HepG2 (cell line): ENCODE data around the gene REM2. TPM values are rescaled to one million over a fixed set of nuclear protein-coding genes. Genes with fewer than 3 reads are reported as not detected.

Source experiments
- BHLHE40 ChIP-seq: IDR thresholded peaks from 2 replicates; pipeline ENCODE4 v1.6.1; 2011; ENCODE audit warnings: low read length, improper control_type of control experiment
- FOXM1 ChIP-seq: sonication (generic); formaldehyde crosslinking; IDR thresholded peaks from 2 replicates; pipeline ENCODE4 v1.5.0; 2020; ENCODE audit warnings: missing genetic modification reagents
- HOXA7 ChIP-seq: sonication (generic); formaldehyde crosslinking; IDR thresholded peaks from 2 replicates; pipeline ENCODE4 v1.8.1; 2022; ENCODE audit warnings: mild to moderate bottlenecking, missing genetic modification reagents, moderate library complexity
- IRF9 ChIP-seq: sonication (generic); formaldehyde crosslinking; IDR thresholded peaks from 2 replicates; pipeline ENCODE4 v1.8.0; 2022; ENCODE audit warnings: missing genetic modification reagents, mild to moderate bottlenecking, borderline replicate concordance
- KLF12 ChIP-seq: sonication (generic); formaldehyde crosslinking; IDR thresholded peaks from 2 replicates; pipeline ENCODE4 v1.4.0; 2020; ENCODE audit warnings: missing genetic modification reagents, borderline replicate concordance
- KMT2B ChIP-seq: IDR thresholded peaks from 2 replicates; pipeline ENCODE4 v1.6.1; 2016; ENCODE audit warnings: missing genetic modification reagents, missing compliant biosample characterization
- MAFK ChIP-seq, 2 experiments: IDR thresholded peaks in 1 of 2; conservative IDR thresholded peaks in 1 of 2; 2 replicates each; pipeline ENCODE4 v1.6.1; 2011; ENCODE audit warnings: improper control_type of control experiment in 2 of 2, low read length in 2 of 2
- NCOA5 ChIP-seq: sonication (generic); formaldehyde crosslinking; IDR thresholded peaks from 2 replicates; pipeline ENCODE4 v1.4.0; 2020; ENCODE audit warnings: missing genetic modification reagents
- NFKB2 ChIP-seq: sonication (generic); formaldehyde crosslinking; IDR thresholded peaks from 2 replicates; pipeline ENCODE4 v1.4.0; 2020; ENCODE audit warnings: missing genetic modification reagents, borderline replicate concordance
- SIN3B ChIP-seq: fragments of 150-350 bp; IDR thresholded peaks from 2 replicates; pipeline ENCODE4 v1.6.1; 2014; ENCODE audit warnings: low read length
- SMARCC2 ChIP-seq: fragments of 450-650 bp; IDR thresholded peaks from 2 replicates; pipeline ENCODE4 v1.6.1; 2017; ENCODE audit warnings: antibody characterized with exemption, mild to moderate bottlenecking
- TBL1XR1 ChIP-seq: fragments of 150-350 bp; IDR thresholded peaks from 2 replicates; pipeline ENCODE4 v1.6.1; 2014; ENCODE audit warnings: borderline replicate concordance, low read length; ENCODE audit not compliant: partially characterized antibody
- ZBTB46 ChIP-seq: sonication (generic); formaldehyde crosslinking; IDR thresholded peaks from 2 replicates; pipeline ENCODE4 v1.4.0; 2020; ENCODE audit warnings: mild to moderate bottlenecking, missing genetic modification reagents, borderline replicate concordance
- ZFAT ChIP-seq: sonication (generic); formaldehyde crosslinking; conservative IDR thresholded peaks from 2 replicates; pipeline ENCODE4 v1.8.1; 2023; ENCODE audit warnings: missing genetic modification reagents, inconsistent platforms
- ZNF292 ChIP-seq: sonication (generic); formaldehyde crosslinking; IDR thresholded peaks from 2 replicates; pipeline ENCODE4 v1.8.1; 2022; ENCODE audit warnings: mild to moderate bottlenecking, low read depth, missing genetic modification reagents, borderline replicate concordance
- ZNF382 ChIP-seq: sonication (generic); formaldehyde crosslinking; IDR thresholded peaks from 2 replicates; pipeline ENCODE4 v1.5.0; 2020; ENCODE audit warnings: missing genetic modification reagents, mild to moderate bottlenecking, borderline replicate concordance
- ZNF441 ChIP-seq: sonication (generic); formaldehyde crosslinking; IDR thresholded peaks from 2 replicates; pipeline ENCODE4 v1.7.0; 2021; ENCODE audit warnings: missing genetic modification reagents, borderline replicate concordance
- ZNF501 ChIP-seq: sonication (generic); formaldehyde crosslinking; IDR thresholded peaks from 2 replicates; pipeline ENCODE4 v1.5.1; 2020; ENCODE audit warnings: mild to moderate bottlenecking, moderate library complexity, missing genetic modification reagents
- ZNF564 ChIP-seq: sonication (generic); formaldehyde crosslinking; IDR thresholded peaks from 2 replicates; pipeline ENCODE4 v1.8.1; 2023; ENCODE audit warnings: mild to moderate bottlenecking, missing genetic modification reagents
- ZNF839 ChIP-seq: sonication (generic); formaldehyde crosslinking; IDR thresholded peaks from 2 replicates; pipeline ENCODE4 v1.4.0; 2020; ENCODE audit warnings: missing genetic modification reagents, mild to moderate bottlenecking, borderline replicate concordance
- polyA plus RNA-seq, 8 experiments: library from polyadenylated mRNA; depleted of rRNA in 3 of 8; stranded (reverse) in 7 of 8; unstranded in 1 of 8; fragments of >200 nt; fragmentation: Illumina TruSeq in 4 of 8; extraction: Trizol in 4 of 8; gene quantifications; 2 replicates each; pipeline versions ENCODE4 v1.2.1 to v1.2.3, GENCODE V29; 2011 to 2016; ENCODE audit warnings: low read depth in 4 of 8, missing spikeins in 1 of 8, mixed read lengths in 1 of 8; ENCODE audit not compliant: insufficient read depth in 1 of 8
- total RNA-seq, 5 experiments: library from RNA; depleted of rRNA; stranded (reverse); fragments of >200 nt; fragmentation: Illumina TruSeq; extraction: Trizol; gene quantifications; 2 replicates each; pipeline ENCODE4 v1.2.3, GENCODE V29; 2016; ENCODE audit warnings: low read depth in 1 of 5
- TF ChIP-seq, protein P1 (sequence below): sonication (generic); formaldehyde crosslinking; IDR thresholded peaks from 2 replicates; pipeline ENCODE4 v1.4.0; 2020; ENCODE audit warnings: missing genetic modification reagents
- TF ChIP-seq, protein P2 (sequence below): sonication (generic); formaldehyde crosslinking; IDR thresholded peaks from 2 replicates; pipeline ENCODE4 v1.4.0; 2020; ENCODE audit warnings: missing genetic modification reagents

The REM2 gene
- total and polyA plus RNA-seq, 2 of the 13 experiments (the other 11 are each of a cell fraction or from before 2014, with no cell fraction given) = 0.20 TPM; not detected in 1

DNA sequence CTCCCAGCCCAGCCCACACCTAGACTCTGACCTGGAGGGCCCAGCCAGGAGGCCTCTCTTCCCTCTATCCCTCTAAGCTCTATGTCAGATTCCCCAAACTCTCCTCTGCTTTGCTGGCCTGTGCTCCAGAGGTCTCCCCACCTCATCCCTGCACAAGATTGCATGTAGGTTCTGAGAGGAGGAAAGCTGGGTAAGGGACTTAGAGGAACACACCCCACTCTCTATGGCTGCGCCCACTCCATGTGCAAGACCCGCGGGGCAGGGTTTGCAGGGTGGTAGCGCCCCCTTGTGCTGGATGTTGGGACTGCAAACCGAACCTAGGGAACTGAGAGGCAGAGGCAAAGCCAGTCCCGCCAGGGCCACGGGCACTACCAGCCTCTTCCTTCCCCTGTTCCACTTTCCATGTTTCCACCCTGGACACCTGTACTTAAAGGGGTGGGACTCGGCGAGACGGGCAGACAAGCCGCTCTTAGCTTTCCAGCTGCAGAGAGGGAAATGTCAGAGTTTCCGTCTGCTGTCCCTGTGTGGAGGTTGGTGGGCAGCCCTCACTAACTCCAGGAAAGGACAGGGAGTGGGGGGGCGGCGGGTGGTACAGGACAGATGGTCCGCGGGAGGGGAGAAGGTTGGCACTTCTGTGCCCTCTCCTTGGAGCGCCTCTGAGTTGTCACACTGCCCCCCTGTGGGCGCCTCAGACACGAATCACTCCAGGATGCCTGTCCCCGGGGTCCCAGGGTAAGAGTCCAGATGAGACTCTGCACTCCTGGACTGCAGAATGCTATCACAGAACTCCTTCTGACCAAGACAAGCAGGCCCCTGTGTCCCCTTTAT is 29.9 kb upstream of the REM2 start (continued):
- TF ChIP-seq, protein P1, sequence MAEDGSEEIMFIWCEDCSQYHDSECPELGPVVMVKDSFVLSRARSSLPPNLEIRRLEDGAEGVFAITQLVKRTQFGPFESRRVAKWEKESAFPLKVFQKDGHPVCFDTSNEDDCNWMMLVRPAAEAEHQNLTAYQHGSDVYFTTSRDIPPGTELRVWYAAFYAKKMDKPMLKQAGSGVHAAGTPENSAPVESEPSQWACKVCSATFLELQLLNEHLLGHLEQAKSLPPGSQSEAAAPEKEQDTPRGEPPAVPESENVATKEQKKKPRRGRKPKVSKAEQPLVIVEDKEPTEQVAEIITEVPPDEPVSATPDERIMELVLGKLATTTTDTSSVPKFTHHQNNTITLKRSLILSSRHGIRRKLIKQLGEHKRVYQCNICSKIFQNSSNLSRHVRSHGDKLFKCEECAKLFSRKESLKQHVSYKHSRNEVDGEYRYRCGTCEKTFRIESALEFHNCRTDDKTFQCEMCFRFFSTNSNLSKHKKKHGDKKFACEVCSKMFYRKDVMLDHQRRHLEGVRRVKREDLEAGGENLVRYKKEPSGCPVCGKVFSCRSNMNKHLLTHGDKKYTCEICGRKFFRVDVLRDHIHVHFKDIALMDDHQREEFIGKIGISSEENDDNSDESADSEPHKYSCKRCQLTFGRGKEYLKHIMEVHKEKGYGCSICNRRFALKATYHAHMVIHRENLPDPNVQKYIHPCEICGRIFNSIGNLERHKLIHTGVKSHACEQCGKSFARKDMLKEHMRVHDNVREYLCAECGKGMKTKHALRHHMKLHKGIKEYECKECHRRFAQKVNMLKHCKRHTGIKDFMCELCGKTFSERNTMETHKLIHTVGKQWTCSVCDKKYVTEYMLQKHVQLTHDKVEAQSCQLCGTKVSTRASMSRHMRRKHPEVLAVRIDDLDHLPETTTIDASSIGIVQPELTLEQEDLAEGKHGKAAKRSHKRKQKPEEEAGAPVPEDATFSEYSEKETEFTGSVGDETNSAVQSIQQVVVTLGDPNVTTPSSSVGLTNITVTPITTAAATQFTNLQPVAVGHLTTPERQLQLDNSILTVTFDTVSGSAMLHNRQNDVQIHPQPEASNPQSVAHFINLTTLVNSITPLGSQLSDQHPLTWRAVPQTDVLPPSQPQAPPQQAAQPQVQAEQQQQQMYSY (CRISPR knock-in tag) = no peak
- TF ChIP-seq IRF9 (CRISPR knock-in tag) = peak; percentile 87
- TF ChIP-seq KMT2B = peak; percentile 63
- TF ChIP-seq ZNF382 (CRISPR knock-in tag) = no peak
- TF ChIP-seq ZBTB46 (CRISPR knock-in tag) = peak; percentile 87
- no peak for TF ChIP-seq MAFK (conservative IDR thresholded peaks at IDR 0.05 in 1 of 2, IDR thresholded peaks at IDR 0.05 in 1 of 2; ENCODE audit: low read length in 2 of 2)
- no peak for TF ChIP-seq FOXM1
- peak; percentile 100 for TF ChIP-seq ZNF501
- no peak for TF ChIP-seq ZFAT
- no peak; the same call in 1 of the 2 replicates for TF ChIP-seq ZNF839 (CRISPR knock-in tag)
- no peak for TF ChIP-seq NCOA5 (CRISPR knock-in tag)
- TF ChIP-seq KLF12 (CRISPR knock-in tag) = no peak; the same call in 1 of the 2 replicates
- TF ChIP-seq NFKB2 (CRISPR knock-in tag) = peak; percentile 88; the same call in 1 of the 2 replicates
- no peak for TF ChIP-seq TBL1XR1
- no peak for TF ChIP-seq HOXA7 (CRISPR knock-in tag)
- TF ChIP-seq BHLHE40 = peak; percentile 65
- TF ChIP-seq ZNF564 = no peak
- no peak for TF ChIP-seq SMARCC2
- peak; percentile 93; the same call in 1 of the 2 replicates for TF ChIP-seq ZNF441 (CRISPR knock-in tag)
- TF ChIP-seq ZNF292 (CRISPR knock-in tag) = 0 out of 2 replicates have a peak, but pooled peaks have one; percentile 55
- TF ChIP-seq SIN3B = no peak
- TF ChIP-seq, protein P2, sequence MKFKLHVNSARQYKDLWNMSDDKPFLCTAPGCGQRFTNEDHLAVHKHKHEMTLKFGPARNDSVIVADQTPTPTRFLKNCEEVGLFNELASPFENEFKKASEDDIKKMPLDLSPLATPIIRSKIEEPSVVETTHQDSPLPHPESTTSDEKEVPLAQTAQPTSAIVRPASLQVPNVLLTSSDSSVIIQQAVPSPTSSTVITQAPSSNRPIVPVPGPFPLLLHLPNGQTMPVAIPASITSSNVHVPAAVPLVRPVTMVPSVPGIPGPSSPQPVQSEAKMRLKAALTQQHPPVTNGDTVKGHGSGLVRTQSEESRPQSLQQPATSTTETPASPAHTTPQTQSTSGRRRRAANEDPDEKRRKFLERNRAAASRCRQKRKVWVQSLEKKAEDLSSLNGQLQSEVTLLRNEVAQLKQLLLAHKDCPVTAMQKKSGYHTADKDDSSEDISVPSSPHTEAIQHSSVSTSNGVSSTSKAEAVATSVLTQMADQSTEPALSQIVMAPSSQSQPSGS = peak; percentile 85; the same call in 1 of the 2 replicates
